HL-60 (cell line): Measurements from ENCODE around the gene GH2.
"Not testable (repeated sequence)": the region's sequence is repeated elsewhere in the genome, so short reads cannot be mapped to it uniquely, and the experiment has no call there.

Source experiments
- GABPA ChIP-seq: IDR thresholded peaks from 2 replicates; pipeline ENCODE4 v1.6.1; 2012; ENCODE audit warnings: low read depth
- POLR2AphosphoS5 ChIP-seq: IDR thresholded peaks from 2 replicates; pipeline ENCODE4 v1.6.1; 2012; ENCODE audit warnings: low read depth
- TF ChIP-seq, protein P1 (sequence below): IDR thresholded peaks from one replicate; pipeline ENCODE4 v1.5.1; 2011; ENCODE audit warnings: low read length, control low read depth, inconsistent platforms; ENCODE audit not compliant: insufficient read depth
- TF ChIP-seq, protein P2 (sequence below): IDR thresholded peaks from 2 replicates; pipeline ENCODE4 v1.6.1; 2012; ENCODE audit warnings: low read depth; ENCODE audit not compliant: insufficient replicate concordance

DNA sequence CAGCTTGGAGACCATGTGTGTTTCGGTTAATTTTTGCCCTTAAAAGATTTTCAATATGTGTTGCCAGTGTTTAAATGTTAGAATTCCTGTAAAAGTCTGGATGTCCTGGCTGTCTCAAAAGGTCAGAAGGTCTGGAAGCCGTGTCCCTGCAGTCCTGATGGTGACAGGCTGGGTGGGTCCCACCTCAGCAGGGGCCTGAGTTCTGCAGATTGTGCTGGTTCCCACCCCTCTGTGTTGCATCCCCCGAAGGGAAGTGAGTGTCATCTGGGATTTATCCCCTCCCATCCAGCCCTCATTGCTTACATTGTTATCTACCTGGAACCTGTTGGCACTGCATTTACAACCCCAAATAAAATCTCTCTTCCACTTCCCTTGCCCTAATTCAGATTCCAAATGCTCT lies 12.3 kb upstream of the GH2 start:
- TF ChIP-seq, protein P1, sequence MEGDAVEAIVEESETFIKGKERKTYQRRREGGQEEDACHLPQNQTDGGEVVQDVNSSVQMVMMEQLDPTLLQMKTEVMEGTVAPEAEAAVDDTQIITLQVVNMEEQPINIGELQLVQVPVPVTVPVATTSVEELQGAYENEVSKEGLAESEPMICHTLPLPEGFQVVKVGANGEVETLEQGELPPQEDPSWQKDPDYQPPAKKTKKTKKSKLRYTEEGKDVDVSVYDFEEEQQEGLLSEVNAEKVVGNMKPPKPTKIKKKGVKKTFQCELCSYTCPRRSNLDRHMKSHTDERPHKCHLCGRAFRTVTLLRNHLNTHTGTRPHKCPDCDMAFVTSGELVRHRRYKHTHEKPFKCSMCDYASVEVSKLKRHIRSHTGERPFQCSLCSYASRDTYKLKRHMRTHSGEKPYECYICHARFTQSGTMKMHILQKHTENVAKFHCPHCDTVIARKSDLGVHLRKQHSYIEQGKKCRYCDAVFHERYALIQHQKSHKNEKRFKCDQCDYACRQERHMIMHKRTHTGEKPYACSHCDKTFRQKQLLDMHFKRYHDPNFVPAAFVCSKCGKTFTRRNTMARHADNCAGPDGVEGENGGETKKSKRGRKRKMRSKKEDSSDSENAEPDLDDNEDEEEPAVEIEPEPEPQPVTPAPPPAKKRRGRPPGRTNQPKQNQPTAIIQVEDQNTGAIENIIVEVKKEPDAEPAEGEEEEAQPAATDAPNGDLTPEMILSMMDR: not testable (repeated sequence)
- not testable (repeated sequence) for TF ChIP-seq POLR2AphosphoS5, GABPA
- TF ChIP-seq, protein P2, sequence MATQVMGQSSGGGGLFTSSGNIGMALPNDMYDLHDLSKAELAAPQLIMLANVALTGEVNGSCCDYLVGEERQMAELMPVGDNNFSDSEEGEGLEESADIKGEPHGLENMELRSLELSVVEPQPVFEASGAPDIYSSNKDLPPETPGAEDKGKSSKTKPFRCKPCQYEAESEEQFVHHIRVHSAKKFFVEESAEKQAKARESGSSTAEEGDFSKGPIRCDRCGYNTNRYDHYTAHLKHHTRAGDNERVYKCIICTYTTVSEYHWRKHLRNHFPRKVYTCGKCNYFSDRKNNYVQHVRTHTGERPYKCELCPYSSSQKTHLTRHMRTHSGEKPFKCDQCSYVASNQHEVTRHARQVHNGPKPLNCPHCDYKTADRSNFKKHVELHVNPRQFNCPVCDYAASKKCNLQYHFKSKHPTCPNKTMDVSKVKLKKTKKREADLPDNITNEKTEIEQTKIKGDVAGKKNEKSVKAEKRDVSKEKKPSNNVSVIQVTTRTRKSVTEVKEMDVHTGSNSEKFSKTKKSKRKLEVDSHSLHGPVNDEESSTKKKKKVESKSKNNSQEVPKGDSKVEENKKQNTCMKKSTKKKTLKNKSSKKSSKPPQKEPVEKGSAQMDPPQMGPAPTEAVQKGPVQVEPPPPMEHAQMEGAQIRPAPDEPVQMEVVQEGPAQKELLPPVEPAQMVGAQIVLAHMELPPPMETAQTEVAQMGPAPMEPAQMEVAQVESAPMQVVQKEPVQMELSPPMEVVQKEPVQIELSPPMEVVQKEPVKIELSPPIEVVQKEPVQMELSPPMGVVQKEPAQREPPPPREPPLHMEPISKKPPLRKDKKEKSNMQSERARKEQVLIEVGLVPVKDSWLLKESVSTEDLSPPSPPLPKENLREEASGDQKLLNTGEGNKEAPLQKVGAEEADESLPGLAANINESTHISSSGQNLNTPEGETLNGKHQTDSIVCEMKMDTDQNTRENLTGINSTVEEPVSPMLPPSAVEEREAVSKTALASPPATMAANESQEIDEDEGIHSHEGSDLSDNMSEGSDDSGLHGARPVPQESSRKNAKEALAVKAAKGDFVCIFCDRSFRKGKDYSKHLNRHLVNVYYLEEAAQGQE: not testable (repeated sequence)
